HG02981 (cell line): ENCODE measurements around the gene COLEC12.
"Not testable (repeated sequence)": the region's sequence is repeated elsewhere in the genome, so short reads cannot be mapped to it uniquely, and the experiment has no call there.

ENCODE experiments used
- ATAC-seq: cut with Tn5 transposase; IDR thresholded peaks from one replicate; pipeline ENCODE4 v1.9.1; 2021; ENCODE audit warnings: mild to moderate bottlenecking, moderate library complexity; ENCODE audit not compliant: unreplicated experiment

COLEC12 gene

DNA sequence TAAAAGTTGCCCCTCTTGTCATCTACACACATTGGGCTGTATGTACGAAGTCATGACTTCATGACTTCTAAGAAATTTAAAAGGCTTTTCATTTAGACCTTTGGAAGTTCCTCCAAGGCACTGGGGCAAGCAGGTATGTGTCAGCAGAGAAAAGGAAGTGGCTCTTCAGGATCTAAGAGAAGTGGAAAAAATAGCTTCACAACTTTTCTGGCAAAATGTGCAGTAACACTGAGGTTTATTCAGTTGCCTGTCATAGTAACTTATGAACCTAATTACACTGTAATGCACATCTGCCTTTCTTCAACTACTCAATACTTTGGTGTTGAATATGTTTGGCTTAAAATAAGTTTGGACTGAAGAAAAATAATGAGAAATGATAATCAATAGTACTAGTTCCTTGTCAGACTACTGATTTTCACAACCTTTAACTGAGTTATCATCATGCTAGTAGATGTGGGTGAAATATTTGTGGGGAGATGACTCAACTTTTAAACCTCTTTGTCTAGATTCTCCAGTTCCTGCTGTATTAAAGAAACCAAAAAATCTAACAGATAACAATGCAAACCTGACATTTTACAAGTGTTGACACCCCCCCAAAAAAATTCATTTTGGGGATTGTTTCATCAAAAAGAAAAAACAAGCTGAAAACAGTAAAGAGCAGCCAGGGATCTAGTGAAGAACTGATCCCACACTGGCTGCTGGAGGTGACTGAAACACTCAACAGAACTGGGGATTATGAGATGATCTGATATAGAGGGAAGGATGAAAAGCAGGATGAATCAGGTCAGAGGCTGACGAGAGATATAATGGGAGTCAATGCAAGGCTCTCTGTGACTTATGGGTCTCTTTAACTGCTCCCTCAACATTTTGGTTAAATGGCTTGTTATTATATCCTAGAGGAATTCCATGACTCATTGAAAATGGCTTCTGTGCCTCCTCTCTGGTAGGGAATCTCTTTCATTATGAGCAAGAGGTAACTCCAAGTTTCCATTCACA is 84.6 kb downstream of the COLEC12 start:
- no peak for ATAC-seq

DNA sequence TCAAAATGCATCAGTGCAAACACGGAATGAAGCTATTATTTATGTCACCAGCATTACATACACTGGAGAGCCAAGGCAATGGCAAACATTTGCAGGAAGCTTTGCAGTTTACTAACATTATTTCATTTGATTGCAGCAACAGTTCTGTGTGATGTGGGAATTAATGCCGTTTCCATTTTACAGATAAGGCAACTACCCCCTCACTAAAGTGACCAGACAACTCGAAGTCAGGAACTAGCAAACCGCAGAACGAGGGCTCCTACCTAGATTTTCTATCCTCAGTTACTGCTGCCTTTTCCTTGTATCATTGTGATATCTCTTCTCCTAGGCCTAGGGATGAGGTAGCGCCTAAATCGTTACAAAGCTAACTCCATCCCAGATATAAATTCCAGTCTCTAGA is 85.5 kb downstream of the COLEC12 start:
- no peak for ATAC-seq

GRCh38 chr18:413233-413632 is 87.3 kb downstream of the COLEC12 start:
- ATAC-seq = no peak

DNA sequence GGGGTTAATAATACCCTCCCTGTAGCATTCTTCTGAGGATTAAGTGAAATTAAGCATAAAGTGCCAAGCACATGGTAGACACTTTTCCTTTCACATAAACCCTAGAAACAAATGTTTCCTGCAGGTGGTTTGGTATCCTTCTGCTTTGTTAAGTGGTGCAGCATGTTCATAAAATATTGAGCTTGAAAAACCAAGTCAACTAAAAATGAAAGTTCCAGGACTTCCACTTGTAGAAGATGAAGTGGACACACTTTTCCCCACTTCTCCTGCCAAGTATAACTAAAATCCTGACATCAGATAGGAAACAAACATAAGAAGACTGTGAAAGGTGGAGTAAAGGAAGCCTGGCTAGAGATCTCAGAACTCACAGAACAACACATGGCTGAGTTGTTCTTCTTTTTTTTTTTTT is 90.5 kb downstream of the COLEC12 start:
- ATAC-seq = no peak

DNA sequence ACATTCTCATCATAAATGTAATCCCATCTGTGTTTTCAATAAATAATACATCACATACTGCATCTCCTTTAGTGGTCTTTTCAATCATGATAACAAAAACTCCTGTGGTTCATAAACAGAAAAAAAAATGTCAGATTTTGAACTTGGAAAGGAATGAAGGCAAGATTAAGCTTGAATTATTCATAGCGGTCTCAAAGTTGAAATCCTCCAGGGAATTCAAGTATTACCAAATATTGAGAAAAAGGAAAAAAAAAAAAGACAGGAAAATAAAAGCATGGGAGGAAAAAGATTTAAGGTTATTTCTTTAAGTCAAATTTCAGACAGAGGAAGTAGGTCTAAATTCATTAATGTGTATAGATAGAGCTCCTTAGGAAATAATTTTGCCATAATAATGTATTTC is 92.1 kb downstream of the COLEC12 start:
- no peak for ATAC-seq

DNA sequence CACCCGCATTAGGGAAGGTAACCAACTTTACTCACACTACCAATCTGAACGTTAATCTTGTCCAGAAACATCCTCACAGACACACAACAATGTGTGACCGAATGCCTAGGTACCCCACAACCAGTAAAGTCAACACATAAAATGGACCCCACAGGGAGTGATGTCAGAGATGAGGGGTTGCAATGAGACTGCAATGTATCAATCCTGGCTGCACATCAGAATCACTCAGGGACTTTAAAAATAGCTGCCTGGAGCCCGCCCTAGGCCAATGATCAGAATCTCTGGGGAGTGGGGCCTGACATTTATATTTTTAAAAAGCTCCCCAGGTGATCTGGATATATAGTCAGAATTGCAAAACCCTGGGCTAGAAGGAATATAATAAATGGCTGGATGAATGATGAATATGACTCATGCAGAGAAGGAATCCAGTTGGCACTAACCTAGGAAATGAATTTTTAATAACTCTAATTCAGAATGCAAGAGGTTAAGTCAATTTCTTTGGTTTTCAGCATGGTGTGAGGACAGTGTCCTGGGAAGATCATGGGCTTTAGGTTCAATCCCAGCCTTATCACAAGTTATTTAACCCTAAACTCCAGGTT is 92.8 kb downstream of the COLEC12 start:
- no peak for ATAC-seq

DNA sequence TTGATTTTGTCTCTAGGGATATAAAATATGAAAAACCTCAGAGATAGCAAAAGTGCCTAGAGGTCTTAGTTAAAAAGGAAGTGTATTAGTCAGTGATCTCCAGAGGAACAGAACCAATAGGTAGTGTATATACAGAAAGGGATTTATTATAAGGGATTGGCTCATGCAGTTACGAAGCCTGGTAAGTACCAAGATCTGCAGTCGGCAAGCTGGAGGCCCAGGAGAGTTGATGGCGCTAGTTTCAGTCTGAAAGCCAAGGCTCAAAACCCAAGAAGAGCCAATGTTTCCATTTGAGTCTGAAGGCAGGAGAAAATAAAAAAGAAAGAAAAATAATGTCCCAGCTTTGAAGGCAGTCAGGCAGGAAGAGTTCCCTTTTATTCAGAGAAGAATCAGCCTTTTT is 93.3 kb downstream of the COLEC12 start:
- ATAC-seq = no peak

- no peak for ATAC-seq
Measured at GRCh38 chr18:406677-407076, 93.8 kb downstream of the COLEC12 start.

- not testable (repeated sequence) for ATAC-seq
Measured at GRCh38 chr18:405006-405405, 95.5 kb downstream of the COLEC12 start.

GRCh38 chr18:404061-404636 is 96.4 kb downstream of the COLEC12 start:
- ATAC-seq = no peak

DNA sequence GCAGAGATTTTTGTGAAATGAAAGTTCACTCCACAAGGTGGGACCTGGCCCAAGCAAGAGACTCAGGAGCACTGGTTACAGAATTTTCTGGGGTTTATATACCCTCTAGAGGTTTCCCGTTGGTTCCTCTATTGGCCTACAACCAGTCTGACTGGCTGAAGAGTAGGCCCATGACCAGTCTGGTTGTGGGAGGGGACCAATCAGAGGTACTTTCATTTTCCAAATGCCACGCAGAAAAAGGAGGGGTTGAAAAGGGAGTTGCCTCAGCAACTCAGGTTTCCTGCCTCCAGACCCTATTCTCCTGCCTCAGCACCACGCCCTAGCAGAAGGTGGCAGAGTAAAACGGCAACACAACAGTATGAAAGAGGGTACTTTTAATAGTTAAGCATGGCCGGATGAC is 98.4 kb downstream of the COLEC12 start:
- ATAC-seq = no peak

GRCh38 chr18:400456-400855 is 100.0 kb downstream of the COLEC12 start:
- no peak for ATAC-seq

DNA sequence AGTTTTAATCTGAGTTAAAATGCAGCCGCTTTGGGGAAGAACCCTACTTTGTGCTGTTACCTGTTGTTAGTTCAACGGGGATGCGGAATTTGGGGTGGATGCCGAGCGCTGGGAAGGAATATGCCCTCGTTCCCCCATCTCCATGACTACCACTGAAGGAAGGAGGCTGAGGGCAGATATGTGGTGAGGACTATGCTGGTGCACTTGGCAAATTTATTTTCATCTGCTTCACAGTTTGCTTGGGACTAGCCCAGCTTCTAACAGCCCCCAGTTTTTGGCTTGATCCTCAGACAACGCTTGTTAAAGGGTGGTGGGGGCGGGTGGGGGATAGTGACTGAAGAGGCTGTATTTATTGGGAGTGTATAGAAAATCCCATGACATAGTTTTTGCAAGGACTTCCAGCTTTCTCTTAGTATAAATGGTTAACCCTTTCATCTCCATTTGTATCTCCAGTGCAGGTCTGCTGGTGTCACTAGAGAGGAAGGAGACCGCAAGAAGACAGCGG is 100.8 kb downstream of the COLEC12 start:
- no peak for ATAC-seq

GRCh38 chr18:398935-399630 is 101.4 kb downstream of the COLEC12 start:
- no peak for ATAC-seq

GRCh38 chr18:396556-396955 is 103.9 kb downstream of the COLEC12 start:
- ATAC-seq = no peak

DNA sequence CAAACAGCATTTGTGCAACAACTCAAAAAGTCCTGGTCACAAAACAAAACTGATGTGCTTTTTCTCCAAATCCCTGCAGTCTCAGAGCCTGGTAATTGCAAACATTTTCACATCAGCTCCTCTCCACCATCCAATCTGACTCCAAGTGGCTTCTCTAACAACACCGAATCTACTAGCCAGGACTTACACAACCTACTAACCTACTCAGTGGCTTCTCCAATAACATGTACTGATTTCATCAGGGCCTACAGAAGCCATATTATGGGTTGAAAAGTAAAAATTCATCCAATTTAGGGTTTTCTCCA is 104.3 kb downstream of the COLEC12 start:
- no peak for ATAC-seq

DNA sequence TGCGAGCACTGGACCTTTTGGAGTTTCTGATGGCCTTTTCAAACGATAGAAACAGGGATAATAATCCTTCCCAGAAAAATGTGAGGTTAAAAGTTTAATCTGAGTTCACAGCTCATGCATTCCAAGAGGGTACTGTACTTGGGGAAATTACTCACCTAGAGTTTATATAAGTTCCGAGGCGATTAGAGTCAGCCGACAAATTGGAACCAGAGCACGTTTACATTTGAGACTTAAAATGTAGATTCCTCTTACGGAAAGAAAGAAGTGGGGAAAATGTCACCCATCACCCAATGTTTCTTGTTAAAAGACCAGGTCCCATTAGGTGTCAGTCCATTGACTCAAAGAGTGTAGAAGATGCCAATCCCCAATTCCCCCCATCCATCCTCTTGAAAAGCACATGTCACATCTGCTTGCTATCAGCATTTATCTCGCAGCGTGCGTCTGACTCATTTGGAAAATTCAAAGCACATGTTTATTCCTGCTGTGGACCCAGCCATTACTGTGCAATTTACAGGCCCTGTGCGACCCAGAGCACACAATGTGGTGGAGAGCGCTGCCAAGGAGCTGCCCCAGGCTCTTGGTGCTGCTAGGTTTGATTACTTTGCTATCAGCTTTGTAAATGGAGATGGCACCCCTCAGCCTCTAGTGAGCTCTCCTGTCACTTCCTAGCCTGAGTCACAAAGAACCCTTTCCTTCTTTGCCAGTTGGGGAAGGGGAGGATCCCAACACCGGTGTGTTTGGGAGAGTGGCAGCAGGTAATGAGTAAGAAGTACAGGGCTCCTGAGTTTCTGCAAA is 104.8 kb downstream of the COLEC12 start:
- ATAC-seq = no peak

DNA sequence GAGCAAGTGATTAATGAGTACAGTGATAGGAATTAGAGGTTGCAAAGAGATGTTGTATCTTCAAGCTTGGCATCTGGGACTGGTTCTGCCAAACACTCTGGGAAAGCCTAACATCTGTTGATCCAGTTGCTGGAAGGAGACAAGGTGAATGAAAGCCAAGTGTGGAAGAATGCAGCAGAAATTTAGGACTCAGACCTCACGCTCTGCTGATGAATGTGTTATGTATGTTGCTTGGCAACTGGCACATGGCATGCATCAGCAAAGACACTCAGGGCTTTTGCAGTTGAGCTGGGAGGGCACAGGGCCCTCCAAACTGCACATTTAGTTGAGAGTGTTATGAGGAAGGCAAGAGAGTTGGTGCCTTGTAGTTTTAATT is 105.5 kb downstream of the COLEC12 start:
- no peak for ATAC-seq

DNA sequence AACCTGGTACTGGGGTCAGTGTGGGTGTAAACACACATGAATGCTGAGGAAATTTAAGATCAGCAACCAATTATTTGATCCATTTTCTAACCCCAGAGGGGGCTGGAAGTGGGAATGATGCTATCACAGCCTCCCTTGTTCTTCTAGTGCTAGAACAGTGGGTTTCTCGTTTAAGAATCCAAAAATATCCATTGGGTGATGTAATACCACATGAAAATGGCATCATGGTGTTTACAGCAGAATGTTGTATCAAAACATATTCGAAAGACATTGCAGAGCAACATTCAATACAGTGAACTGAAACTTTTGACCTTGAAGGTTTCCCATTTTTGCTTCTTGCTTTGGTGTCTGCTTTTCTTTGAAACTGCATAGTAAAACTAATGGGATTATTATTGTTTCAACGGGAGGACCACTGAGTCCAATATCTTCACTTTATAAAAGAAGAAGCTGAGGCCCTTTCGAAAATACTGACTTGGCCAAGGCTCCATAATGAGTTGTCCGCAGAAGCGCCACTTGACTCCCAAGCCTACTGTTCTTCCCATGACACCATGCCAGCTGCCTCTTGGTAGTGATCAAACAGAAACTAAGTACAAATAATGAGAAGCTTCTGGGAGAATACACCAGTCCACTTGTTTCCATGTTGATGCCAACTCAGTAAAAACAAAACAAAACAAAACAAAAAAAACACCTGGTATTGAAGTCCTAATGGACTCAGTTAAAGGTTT is 106.1 kb downstream of the COLEC12 start:
- no peak for ATAC-seq

DNA sequence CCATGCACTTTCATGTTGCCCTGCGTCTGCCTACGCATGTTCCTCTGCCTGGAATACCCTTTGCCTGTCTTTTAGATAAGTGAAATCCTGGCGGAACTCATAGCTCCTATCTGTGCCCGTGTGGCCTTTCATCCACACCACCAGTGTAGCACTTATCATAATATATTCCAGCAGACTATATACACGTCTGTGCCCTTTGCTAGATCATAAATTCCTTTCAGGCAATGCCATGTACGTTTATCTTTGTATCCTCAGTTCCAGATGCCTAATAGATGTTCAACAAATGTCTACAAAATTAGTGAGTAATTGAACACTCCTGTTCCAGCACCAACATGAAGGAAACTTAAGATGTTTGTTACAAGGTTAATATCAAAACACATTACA is 106.9 kb downstream of the COLEC12 start:
- ATAC-seq = no peak
